ENCODE data around the gene RRM1. TPM values are rescaled to one million over a fixed set of nuclear protein-coding genes. Genes with fewer than 3 reads are reported as not detected.
"Not testable (repeated sequence)": the region's sequence is repeated elsewhere in the genome, so short reads cannot be mapped to it uniquely, and the experiment has no call there.

Gene RRM1
- total and polyA plus RNA-seq, 2 donors from 2014 or later, result 17.7 to 33.0 TPM

GRCh38 chr11:4154503-4154902 is 59.9 kb downstream of the RRM1 start:
- no peak for TF ChIP-seq CTCF (IDR thresholded peaks at IDR 0.05; ENCODE audit: borderline replicate concordance, extremely low read depth, insufficient read depth)
- Histone ChIP-seq H3K9ac (ENCODE audit: low read length in 3 of 3) (no peak overlapping the region), H3K4me3 (ENCODE audit: low read length in 3 of 3) (no peak overlapping the region), H3K4me1 (ENCODE audit: control insufficient read depth in 2 of 3, insufficient read depth in 2 of 3, low read depth in 1 of 3, low read length in 3 of 3) (no peaks in the 10 kb centered on the region), H3K36me3 (ENCODE audit: control insufficient read depth in 2 of 3, insufficient read depth in 3 of 3, low read length in 3 of 3) (no peaks in the 10 kb centered on the region), H3K27me3 (ENCODE audit: control insufficient read depth, insufficient read depth, low read length) (no peaks in the 10 kb centered on the region), H3K9me3 (ENCODE audit: control insufficient read depth in 2 of 3, insufficient read depth in 1 of 3, low read length in 3 of 3) (no peaks in the 10 kb centered on the region), H3K27ac (ENCODE audit: low read depth in 2 of 2, low read length in 2 of 2) (no peak overlapping the region)
- DNase-seq (no peak), FAIRE-seq (no peak)
- intact Hi-C loops (cut with DNase I), result no loop called here

DNA sequence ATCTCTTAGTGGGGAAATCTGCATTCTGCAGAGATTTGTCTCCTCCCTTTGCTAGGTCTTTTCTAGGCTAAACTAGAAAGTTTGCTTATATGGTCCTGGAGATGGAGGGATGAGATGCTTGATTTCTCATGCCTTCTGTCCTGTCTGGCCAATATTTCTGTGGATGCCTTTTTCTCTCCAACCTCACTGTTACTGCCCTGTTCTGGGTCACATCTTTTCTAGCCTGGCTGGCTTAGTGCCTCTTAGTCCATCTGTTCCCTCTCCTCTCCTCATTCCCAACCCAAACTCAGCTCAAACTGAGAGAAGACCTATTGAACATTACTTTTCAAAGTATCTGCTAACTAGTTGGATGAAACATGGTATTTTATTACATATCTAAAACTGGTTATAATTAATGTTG is 62.0 kb downstream of the RRM1 start:
- FAIRE-seq, result no peak
- intact Hi-C loops (cut with DNase I), result no loop called here

DNA sequence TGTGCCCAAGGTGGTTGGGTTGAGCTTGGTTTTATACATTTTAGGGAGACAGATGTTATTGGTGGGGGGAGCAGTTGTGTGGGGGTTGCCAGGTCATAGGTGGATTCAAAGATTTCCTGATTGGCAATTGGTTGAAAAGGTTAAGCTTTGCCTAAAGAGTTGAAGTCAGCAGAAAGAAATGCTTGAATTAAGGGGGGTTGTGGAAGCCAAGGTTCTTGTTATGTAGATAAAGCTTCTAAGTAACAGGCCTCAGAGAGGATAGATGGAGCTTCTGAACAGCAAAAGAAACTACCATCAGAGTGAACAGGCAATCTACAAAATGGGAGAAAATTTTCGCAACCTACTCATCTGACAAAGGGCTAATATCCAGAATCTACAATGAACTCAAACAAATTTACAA is 64.2 kb downstream of the RRM1 start:
- H3K4me3 ChIP-seq (ENCODE audit: low read length in 3 of 3); H3K27me3 ChIP-seq (ENCODE audit: control insufficient read depth, insufficient read depth, low read length); intact Hi-C loops (cut with DNase I); H3K4me1 ChIP-seq (ENCODE audit: control insufficient read depth in 2 of 3, insufficient read depth in 2 of 3, low read depth in 1 of 3, low read length in 3 of 3); H3K9ac ChIP-seq (ENCODE audit: low read length in 3 of 3); H3K9me3 ChIP-seq (ENCODE audit: control insufficient read depth in 2 of 3, insufficient read depth in 1 of 3, low read length in 3 of 3); DNase-seq; H3K36me3 ChIP-seq (ENCODE audit: control insufficient read depth in 2 of 3, insufficient read depth in 3 of 3, low read length in 3 of 3); FAIRE-seq; H3K27ac ChIP-seq (ENCODE audit: low read depth in 2 of 2, low read length in 2 of 2): not testable (repeated sequence)

More for the DNA sequence above, 62.0 kb downstream of the RRM1 start:
- no peaks in the 10 kb centered on the region for H3K36me3 ChIP-seq (ENCODE audit: control insufficient read depth in 2 of 3, insufficient read depth in 3 of 3, low read length in 3 of 3)
- H3K4me1 ChIP-seq (ENCODE audit: control insufficient read depth in 2 of 3, insufficient read depth in 2 of 3, low read depth in 1 of 3, low read length in 3 of 3), result no peaks in the 10 kb centered on the region
- no peak overlapping the region for H3K4me3 ChIP-seq (ENCODE audit: low read length in 3 of 3)
- H3K27ac ChIP-seq (ENCODE audit: low read depth in 2 of 2, low read length in 2 of 2), result no peak overlapping the region
- no peaks in the 10 kb centered on the region for H3K9me3 ChIP-seq (ENCODE audit: control insufficient read depth in 2 of 3, insufficient read depth in 1 of 3, low read length in 3 of 3)
- no peak overlapping the region for H3K9ac ChIP-seq (ENCODE audit: low read length in 3 of 3)
- no peaks in the 10 kb centered on the region for H3K27me3 ChIP-seq (ENCODE audit: control insufficient read depth, insufficient read depth, low read length)
- TF ChIP-seq CTCF (IDR thresholded peaks at IDR 0.05; ENCODE audit: borderline replicate concordance, extremely low read depth, insufficient read depth), result no peak
- no peak for DNase-seq

- intact Hi-C loops (cut with DNase I), result no loop called here
- Histone ChIP-seq H3K4me1 (ENCODE audit: control insufficient read depth in 2 of 3, insufficient read depth in 2 of 3, low read depth in 1 of 3, low read length in 3 of 3) (no peaks in the 10 kb centered on the region), H3K4me3 (ENCODE audit: low read length in 3 of 3) (no peak overlapping the region), H3K36me3 (ENCODE audit: control insufficient read depth in 2 of 3, insufficient read depth in 3 of 3, low read length in 3 of 3) (no peaks in the 10 kb centered on the region), H3K9me3 (ENCODE audit: control insufficient read depth in 2 of 3, insufficient read depth in 1 of 3, low read length in 3 of 3) (no peaks in the 10 kb centered on the region), H3K9ac (ENCODE audit: low read length in 3 of 3) (no peak overlapping the region), H3K27ac (ENCODE audit: low read depth in 2 of 2, low read length in 2 of 2) (no peak overlapping the region), H3K27me3 (ENCODE audit: control insufficient read depth, insufficient read depth, low read length) (no peaks in the 10 kb centered on the region)
- DNase-seq (no peak), FAIRE-seq (no peak)
- TF ChIP-seq CTCF (IDR thresholded peaks at IDR 0.05; ENCODE audit: borderline replicate concordance, extremely low read depth, insufficient read depth), result no peak
Measured at GRCh38 chr11:4161305-4161704, 66.7 kb downstream of the RRM1 start.
